ENCODE data around the gene COL11A1.

The COL11A1 gene

GRCh38 chr1:102896771-102897170, 211.6 kb downstream of the COL11A1 start:
- Histone ChIP-seq H3K36me3 (ENCODE audit: control insufficient read depth, low read length) (no peaks in the 10 kb centered on the region), H3K9me2 (replicated peaks; ENCODE audit: control insufficient read depth, low read length) (no peaks in the 10 kb centered on the region), H3K4me2 (ENCODE audit: low read length) (no peak overlapping the region), H3F3A (ENCODE audit: control insufficient read depth, insufficient read depth) (no peaks in the 10 kb centered on the region), H4K20me1 (ENCODE audit: control insufficient read depth, insufficient read depth, low read depth, low read length) (no peaks in the 10 kb centered on the region), H3K27me3 (ENCODE audit: control insufficient read depth, low read length) (no peaks in the 10 kb centered on the region), H3K27ac (ENCODE audit: low read depth, low read length) (no peak overlapping the region), H3K4me3 (ENCODE audit: low read length) (no peak overlapping the region), H3K79me2 (ENCODE audit: control insufficient read depth, low read length) (no peaks in the 10 kb centered on the region), H3K9me3 (ENCODE audit: control insufficient read depth, insufficient read depth, low read length) (no peaks in the 10 kb centered on the region), H3K4me1 (ENCODE audit: control insufficient read depth, low read length) (no peaks in the 10 kb centered on the region)
- TF ChIP-seq EZH2phosphoT487 (IDR thresholded peaks at IDR 0.05; ENCODE audit: borderline replicate concordance, low read length): no peak

- H3K36me3 ChIP-seq (ENCODE audit: control insufficient read depth, low read length): no peaks in the 10 kb centered on the region
Measured at GRCh38 chr1:102896286-102896685, 212.0 kb downstream of the COL11A1 start.

GRCh38 chr1:102891868-102892625, 216.3 kb downstream of the COL11A1 start:
- H3K9me3 ChIP-seq (ENCODE audit: control insufficient read depth, insufficient read depth, low read length): no peaks in the 10 kb centered on the region
- H4K20me1 ChIP-seq (ENCODE audit: control insufficient read depth, insufficient read depth, low read depth, low read length): no peaks in the 10 kb centered on the region
- TF ChIP-seq CTCF (IDR thresholded peaks at IDR 0.05; ENCODE audit: low read depth, low read length, poor library complexity, severe bottlenecking) (no peak), EZH2phosphoT487 (IDR thresholded peaks at IDR 0.05; ENCODE audit: borderline replicate concordance, low read length) (no peak)

More at GRCh38 chr1:102896286-102896685, 212.0 kb downstream of the COL11A1 start:
- Histone ChIP-seq H3K4me2 (ENCODE audit: low read length) (no peak overlapping the region), H3K79me2 (ENCODE audit: control insufficient read depth, low read length) (no peaks in the 10 kb centered on the region), H3K27me3 (ENCODE audit: control insufficient read depth, low read length) (no peaks in the 10 kb centered on the region), H3K27ac (ENCODE audit: low read depth, low read length) (no peak overlapping the region), H3F3A (ENCODE audit: control insufficient read depth, insufficient read depth) (no peaks in the 10 kb centered on the region), H4K20me1 (ENCODE audit: control insufficient read depth, insufficient read depth, low read depth, low read length) (no peaks in the 10 kb centered on the region), H3K4me3 (ENCODE audit: low read length) (no peak overlapping the region), H3K9me3 (ENCODE audit: control insufficient read depth, insufficient read depth, low read length) (no peaks in the 10 kb centered on the region), H3K9me2 (replicated peaks; ENCODE audit: control insufficient read depth, low read length) (no peaks in the 10 kb centered on the region), H3K4me1 (ENCODE audit: control insufficient read depth, low read length) (no peaks in the 10 kb centered on the region)
- TF ChIP-seq CTCF (IDR thresholded peaks at IDR 0.05; ENCODE audit: low read depth, low read length, poor library complexity, severe bottlenecking) (no peak), EZH2phosphoT487 (IDR thresholded peaks at IDR 0.05; ENCODE audit: borderline replicate concordance, low read length) (no peak)

GRCh38 chr1:102886638-102887037, 221.7 kb downstream of the COL11A1 start:
- H3K27ac ChIP-seq (ENCODE audit: low read depth, low read length): no peak overlapping the region
- H4K20me1 ChIP-seq (ENCODE audit: control insufficient read depth, insufficient read depth, low read depth, low read length): no peaks in the 10 kb centered on the region
- H3K9me2 ChIP-seq (replicated peaks; ENCODE audit: control insufficient read depth, low read length): no peaks in the 10 kb centered on the region; the same call in 1 of the 2 replicates
- H3K4me3 ChIP-seq (ENCODE audit: low read length): no peak overlapping the region
- H3K4me2 ChIP-seq (ENCODE audit: low read length): no peak overlapping the region
- no peaks in the 10 kb centered on the region for H3F3A ChIP-seq (ENCODE audit: control insufficient read depth, insufficient read depth)
- H3K79me2 ChIP-seq (ENCODE audit: control insufficient read depth, low read length): no peaks in the 10 kb centered on the region
- H3K4me1 ChIP-seq (ENCODE audit: control insufficient read depth, low read length): no peaks in the 10 kb centered on the region
- no peaks in the 10 kb centered on the region for H3K36me3 ChIP-seq (ENCODE audit: control insufficient read depth, low read length)
- TF ChIP-seq EZH2phosphoT487 (IDR thresholded peaks at IDR 0.05; ENCODE audit: borderline replicate concordance, low read length) (no peak), CTCF (IDR thresholded peaks at IDR 0.05; ENCODE audit: low read depth, low read length, poor library complexity, severe bottlenecking) (no peak)
- H3K9me3 ChIP-seq (ENCODE audit: control insufficient read depth, insufficient read depth, low read length): no peaks in the 10 kb centered on the region
- no peaks in the 10 kb centered on the region for H3K27me3 ChIP-seq (ENCODE audit: control insufficient read depth, low read length)

More at GRCh38 chr1:102891868-102892625, 216.3 kb downstream of the COL11A1 start:
- no peak overlapping the region for H3K4me2 ChIP-seq (ENCODE audit: low read length)
- no peaks in the 10 kb centered on the region for H3K27me3 ChIP-seq (ENCODE audit: control insufficient read depth, low read length)
- no peaks in the 10 kb centered on the region for H3K79me2 ChIP-seq (ENCODE audit: control insufficient read depth, low read length)
- H3K4me3 ChIP-seq (ENCODE audit: low read length): no peak overlapping the region
- H3K36me3 ChIP-seq (ENCODE audit: control insufficient read depth, low read length): no peaks in the 10 kb centered on the region
- no peaks in the 10 kb centered on the region for H3F3A ChIP-seq (ENCODE audit: control insufficient read depth, insufficient read depth)
- H3K9me2 ChIP-seq (replicated peaks; ENCODE audit: control insufficient read depth, low read length): no peaks in the 10 kb centered on the region
- no peaks in the 10 kb centered on the region for H3K4me1 ChIP-seq (ENCODE audit: control insufficient read depth, low read length)
- H3K27ac ChIP-seq (ENCODE audit: low read depth, low read length): no peak overlapping the region

Data from DOHH2 (cell line).